ENCODE measurements around the gene PSG4.
"Not testable (repeated sequence)": the region's sequence is repeated elsewhere in the genome, so short reads cannot be mapped to it uniquely, and the experiment has no call there.

Gene PSG4

GRCh38 chr19:43198686-43199419, 6.6 kb downstream of the PSG4 start:
- DNase-seq (ENCODE audit: low spot score), result not testable (repeated sequence)

GRCh38 chr19:43197666-43198397, 7.6 kb downstream of the PSG4 start:
- not testable (repeated sequence) for DNase-seq (ENCODE audit: low spot score)

GRCh38 chr19:43194397-43194796, 11.0 kb downstream of the PSG4 start:
- not testable (repeated sequence) for DNase-seq (ENCODE audit: low spot score)

- DNase-seq (ENCODE audit: low spot score), result not testable (repeated sequence)
Observed at GRCh38 chr19:43192381-43193155, 12.9 kb downstream of the PSG4 start.

- DNase-seq (ENCODE audit: low spot score), result not testable (repeated sequence)
Observed at GRCh38 chr19:43188092-43188491, 17.3 kb downstream of the PSG4 start.

- DNase-seq (ENCODE audit: low spot score), result not testable (repeated sequence)
Observed at GRCh38 chr19:43186311-43186935, 19.0 kb downstream of the PSG4 start, which contains the start of gene PSG5. Gene PSG5, minus strand, starts transcription at chr19:43186536. Its CDS starts 131 bp downstream, at chr19:43186405.

- peak; percentile 56 for DNase-seq (ENCODE audit: low spot score)
Observed at GRCh38 chr19:43181869-43182771, 23.3 kb downstream of the PSG4 start.

GRCh38 chr19:43179569-43180147, 25.8 kb downstream of the PSG4 start:
- DNase-seq (ENCODE audit: low spot score), result not testable (repeated sequence)

- not testable (repeated sequence) for DNase-seq (ENCODE audit: low spot score)
Observed at GRCh38 chr19:43178577-43178976, 26.9 kb downstream of the PSG4 start.

- not testable (repeated sequence) for DNase-seq (ENCODE audit: low spot score)
Observed at GRCh38 chr19:43165906-43166305, 39.5 kb downstream of the PSG4 start.

- not testable (repeated sequence) for DNase-seq (ENCODE audit: low spot score)
Observed at GRCh38 chr19:43163135-43163534, 42.3 kb downstream of the PSG4 start.

GRCh38 chr19:43162261-43162660, 43.2 kb downstream of the PSG4 start:
- DNase-seq (ENCODE audit: low spot score), result not testable (repeated sequence)

- DNase-seq (ENCODE audit: low spot score), result no peak
Observed at GRCh38 chr19:43152214-43152613, 53.2 kb downstream of the PSG4 start.

- DNase-seq (ENCODE audit: low spot score), result not testable (repeated sequence)
Observed at GRCh38 chr19:43149788-43150187, 55.6 kb downstream of the PSG4 start.

- DNase-seq (ENCODE audit: low spot score), result peak; percentile 55
Observed at GRCh38 chr19:43148233-43148632, 57.2 kb downstream of the PSG4 start.

Data from hepatic stellate cell (primary cell).